LHCN-M2 (cell line): ENCODE data around the gene HDGFL1. TPM values are rescaled to one million over a fixed set of nuclear protein-coding genes. Genes with fewer than 3 reads are reported as not detected.
A peak's percentile ranks its signal among the peaks of the same experiment; 100 is the strongest.

Experiments
- DNase-seq: peaks from one replicate; pipeline ENCODE4 v3.0.0-alpha.2; 2012; ENCODE audit warnings: low read depth
- total RNA-seq: library from RNA; depleted of rRNA; stranded (reverse); fragments of >200 nt; gene quantifications from 2 replicates; pipeline ENCODE4 v1.2.3, GENCODE V29; 2014

HDGFL1 gene
- total RNA-seq, 1 experiment from 2014 or later, result not detected

GRCh38 chr6:22590423-22590822 lies 21.1 kb downstream of the HDGFL1 start:
- no peak for DNase-seq

- DNase-seq, result no peak
Observed at GRCh38 chr6:22593895-22594294, 24.5 kb downstream of the HDGFL1 start.

GRCh38 chr6:22596011-22596410 lies 26.6 kb downstream of the HDGFL1 start:
- DNase-seq, result no peak

GRCh38 chr6:22598339-22598738 lies 29.0 kb downstream of the HDGFL1 start:
- no peak for DNase-seq

GRCh38 chr6:22600059-22600458 lies 30.7 kb downstream of the HDGFL1 start:
- DNase-seq, result no peak

GRCh38 chr6:22601984-22602383 lies 32.6 kb downstream of the HDGFL1 start:
- no peak for DNase-seq

- no peak for DNase-seq
Observed at GRCh38 chr6:22605736-22606135, 36.4 kb downstream of the HDGFL1 start.

- DNase-seq, result no peak
Observed at GRCh38 chr6:22610127-22610526, 40.8 kb downstream of the HDGFL1 start.

GRCh38 chr6:22612236-22612635 lies 42.9 kb downstream of the HDGFL1 start:
- DNase-seq, result no peak

- no peak for DNase-seq
Observed at GRCh38 chr6:22613051-22613450, 43.7 kb downstream of the HDGFL1 start.

GRCh38 chr6:22613695-22614094 lies 44.3 kb downstream of the HDGFL1 start:
- DNase-seq, result peak; percentile 81

- DNase-seq, result peak; percentile 57
Observed at GRCh38 chr6:22614547-22614946, 45.2 kb downstream of the HDGFL1 start.

- DNase-seq, result no peak
Observed at GRCh38 chr6:22621028-22621427, 51.7 kb downstream of the HDGFL1 start.
